ENCODE data around the gene PIGW. TPM values are rescaled to one million over a fixed set of nuclear protein-coding genes. Genes with fewer than 3 reads are reported as not detected.
A peak's percentile ranks its signal among the peaks of the same experiment; 100 is the strongest.

The PIGW gene
- total and polyA plus RNA-seq, 4 donors, result 6.2 to 15.4 (median 10.6) TPM

DNA sequence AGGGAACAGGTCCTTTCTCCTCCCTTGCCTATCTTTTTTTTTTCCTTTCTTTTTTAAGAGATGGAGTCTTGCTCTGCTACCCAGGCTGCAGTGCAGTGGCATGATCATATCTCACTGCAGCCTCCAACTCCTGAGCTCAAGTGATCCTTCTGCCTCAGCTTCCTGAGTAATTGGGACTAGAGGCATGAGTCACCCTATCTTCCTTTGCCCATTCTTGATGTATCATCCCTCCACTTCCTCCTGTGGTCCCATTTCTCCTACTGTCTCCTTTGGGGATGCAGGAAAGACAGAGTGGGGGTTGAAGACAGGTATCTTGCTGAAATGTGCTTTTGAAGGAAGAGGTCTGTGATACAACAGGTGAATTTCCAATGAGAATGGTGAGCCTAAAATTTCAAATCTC is 5.7 kb upstream of the PIGW start:
- Histone ChIP-seq H3K9ac (ENCODE audit: insufficient read depth in 1 of 2, low read length in 2 of 2) (no peak overlapping the region), H3K27ac (ENCODE audit: low read depth in 1 of 2, low read length in 1 of 2) (no peak overlapping the region), H3K27me3 (ENCODE audit: control insufficient read depth in 3 of 3, insufficient read depth in 3 of 3, low read length in 2 of 3) (no peaks in the 10 kb centered on the region), H3K36me3 (ENCODE audit: control insufficient read depth in 4 of 4, insufficient read depth in 4 of 4, low read length in 4 of 4) (peaks cover 12 to 33% (median 30%) of the 10 kb centered on the region in 4 donors), H3K9me3 (ENCODE audit: control insufficient read depth in 4 of 4, insufficient read depth in 3 of 4, low read length in 3 of 4) (no peaks in the 10 kb centered on the region), H3K4me1 (ENCODE audit: control insufficient read depth in 5 of 5, insufficient read depth in 5 of 5, low read length in 5 of 5) (peaks cover 0 to 5% (median 0%) of the 10 kb centered on the region in 5 donors), H3K4me3 (no peak overlapping the region)
- no peak for ATAC-seq (ENCODE audit: insufficient read depth, low FRiP score)
- no peak for DNase-seq
- TF ChIP-seq, protein P1, sequence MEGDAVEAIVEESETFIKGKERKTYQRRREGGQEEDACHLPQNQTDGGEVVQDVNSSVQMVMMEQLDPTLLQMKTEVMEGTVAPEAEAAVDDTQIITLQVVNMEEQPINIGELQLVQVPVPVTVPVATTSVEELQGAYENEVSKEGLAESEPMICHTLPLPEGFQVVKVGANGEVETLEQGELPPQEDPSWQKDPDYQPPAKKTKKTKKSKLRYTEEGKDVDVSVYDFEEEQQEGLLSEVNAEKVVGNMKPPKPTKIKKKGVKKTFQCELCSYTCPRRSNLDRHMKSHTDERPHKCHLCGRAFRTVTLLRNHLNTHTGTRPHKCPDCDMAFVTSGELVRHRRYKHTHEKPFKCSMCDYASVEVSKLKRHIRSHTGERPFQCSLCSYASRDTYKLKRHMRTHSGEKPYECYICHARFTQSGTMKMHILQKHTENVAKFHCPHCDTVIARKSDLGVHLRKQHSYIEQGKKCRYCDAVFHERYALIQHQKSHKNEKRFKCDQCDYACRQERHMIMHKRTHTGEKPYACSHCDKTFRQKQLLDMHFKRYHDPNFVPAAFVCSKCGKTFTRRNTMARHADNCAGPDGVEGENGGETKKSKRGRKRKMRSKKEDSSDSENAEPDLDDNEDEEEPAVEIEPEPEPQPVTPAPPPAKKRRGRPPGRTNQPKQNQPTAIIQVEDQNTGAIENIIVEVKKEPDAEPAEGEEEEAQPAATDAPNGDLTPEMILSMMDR (IDR thresholded peaks at IDR 0.05; ENCODE audit: control extremely low read depth, extremely low read depth), result no peak

DNA sequence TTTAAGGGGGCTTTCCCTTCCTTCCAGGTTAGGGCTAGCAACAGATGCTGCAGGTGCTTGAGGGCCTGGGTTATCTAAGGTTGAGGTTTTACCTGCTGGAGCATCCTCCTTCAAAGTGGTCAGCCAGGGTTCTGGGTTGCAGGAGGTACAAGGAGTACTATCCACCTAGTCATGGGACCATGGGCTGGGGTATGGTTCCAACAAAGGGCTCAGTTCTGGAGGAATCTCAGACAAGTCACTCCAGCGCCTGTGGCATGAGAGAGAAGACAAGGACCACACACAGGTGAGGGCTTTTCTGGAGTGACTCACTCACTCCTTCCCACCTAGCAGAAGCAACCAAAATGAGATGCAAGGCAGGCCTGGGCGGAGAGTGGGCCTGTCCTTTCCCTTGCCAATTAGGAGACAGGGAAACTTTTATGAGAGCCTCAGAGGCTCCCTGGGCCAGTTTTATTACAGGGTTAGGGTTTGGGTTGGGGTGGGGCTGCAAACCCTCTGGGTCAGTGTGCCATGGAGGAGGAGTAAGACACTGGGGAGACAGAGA is 2.3 kb upstream of the PIGW start:
- H3K9ac ChIP-seq (ENCODE audit: insufficient read depth in 1 of 2, low read length in 2 of 2), result no peak overlapping the region
- 96% methylated on average over 2 of the region's 2 CpGs for WGBS, 2 donors
- peaks cover 9 to 16% (median 13%) of the 10 kb centered on the region in 4 donors for H3K36me3 ChIP-seq (ENCODE audit: control insufficient read depth in 4 of 4, insufficient read depth in 4 of 4, low read length in 4 of 4)

DNA sequence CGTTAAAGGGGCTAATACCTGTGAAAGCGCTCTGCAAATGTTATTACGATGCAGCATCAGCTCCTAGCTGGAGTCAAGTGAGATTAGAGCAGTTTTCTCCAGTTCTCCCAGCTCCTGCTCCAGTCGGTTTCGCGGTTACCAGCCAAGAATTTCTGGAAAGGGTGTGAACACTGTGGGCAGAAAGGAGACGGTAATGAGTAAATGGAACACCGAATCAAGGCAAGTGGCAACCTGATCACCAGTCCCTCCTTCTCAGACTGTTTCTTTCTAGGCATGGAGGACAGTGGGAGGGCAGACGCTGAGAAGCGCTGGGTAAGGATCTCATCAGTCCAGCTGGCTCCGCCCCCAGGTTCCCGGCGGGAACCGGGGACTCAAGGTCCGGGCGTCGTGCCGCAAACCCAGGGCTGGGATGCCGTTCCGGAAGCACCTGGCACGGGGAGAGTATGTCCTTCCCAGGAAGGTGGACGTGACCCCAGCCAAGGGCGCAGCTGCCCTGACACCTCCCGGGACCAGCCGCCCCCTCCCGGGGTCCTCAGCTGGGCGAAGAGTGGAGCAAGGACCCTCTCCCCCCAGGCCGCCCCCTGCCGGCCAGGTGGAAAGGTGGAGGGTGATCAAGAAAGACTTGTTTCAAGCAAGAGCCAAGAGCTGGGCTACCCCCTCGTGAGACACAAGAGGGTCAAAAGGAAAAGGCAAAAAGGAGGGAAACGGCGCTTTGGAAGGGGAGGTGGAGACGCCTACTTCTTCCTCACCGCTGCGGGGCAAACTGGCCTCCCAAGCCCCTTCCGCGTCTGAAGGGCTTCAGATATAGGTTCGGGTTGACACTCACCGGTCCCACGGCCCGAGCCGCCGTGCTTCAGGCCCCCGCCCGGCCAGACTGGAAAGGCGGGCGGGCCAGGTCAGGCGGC is 600 bp upstream of the PIGW start:
- peaks cover 0 to 10% (median 3%) of the 10 kb centered on the region in 5 donors for H3K4me1 ChIP-seq (ENCODE audit: control insufficient read depth in 5 of 5, insufficient read depth in 5 of 5, low read length in 5 of 5)
- H3K9me3 ChIP-seq (ENCODE audit: control insufficient read depth in 4 of 4, insufficient read depth in 3 of 4, low read length in 3 of 4), result no peaks in the 10 kb centered on the region
- peak; percentile 53 to 66 (median 53) for DNase-seq
- no peaks in the 10 kb centered on the region for H3K27me3 ChIP-seq (ENCODE audit: control insufficient read depth in 3 of 3, insufficient read depth in 3 of 3, low read length in 2 of 3)
- TF ChIP-seq, protein P1 (IDR thresholded peaks at IDR 0.05; ENCODE audit: control extremely low read depth, extremely low read depth), result no peak
- H3K9ac ChIP-seq (ENCODE audit: insufficient read depth in 1 of 2, low read length in 2 of 2), result no peak overlapping the region
- peaks cover 6 to 10% (median 9%) of the 10 kb centered on the region in 4 donors for H3K36me3 ChIP-seq (ENCODE audit: control insufficient read depth in 4 of 4, insufficient read depth in 4 of 4, low read length in 4 of 4)
- peak; percentile 37 for ATAC-seq (ENCODE audit: insufficient read depth, low FRiP score)
- H3K27ac ChIP-seq (ENCODE audit: low read depth in 1 of 2, low read length in 1 of 2), result peak overlapping the region; percentile 92 to 98
- H3K4me3 ChIP-seq, result peak overlapping the region; percentile 60
- 7 to 10% methylated on average over 47 to 48 of the region's 48 CpGs for WGBS, 2 donors

More for the DNA sequence above, 2.3 kb upstream of the PIGW start:
- H3K4me3 ChIP-seq, result no peak overlapping the region
- peaks cover 0 to 10% (median 3%) of the 10 kb centered on the region in 5 donors for H3K4me1 ChIP-seq (ENCODE audit: control insufficient read depth in 5 of 5, insufficient read depth in 5 of 5, low read length in 5 of 5)
- TF ChIP-seq, protein P1 (IDR thresholded peaks at IDR 0.05; ENCODE audit: control extremely low read depth, extremely low read depth), result no peak
- ATAC-seq (ENCODE audit: insufficient read depth, low FRiP score), result no peak
- no peak for DNase-seq
- H3K27me3 ChIP-seq (ENCODE audit: control insufficient read depth in 3 of 3, insufficient read depth in 3 of 3, low read length in 2 of 3), result no peaks in the 10 kb centered on the region
- no peak overlapping the region for H3K27ac ChIP-seq (ENCODE audit: low read depth in 1 of 2, low read length in 1 of 2)
- H3K9me3 ChIP-seq (ENCODE audit: control insufficient read depth in 4 of 4, insufficient read depth in 3 of 4, low read length in 3 of 4), result no peaks in the 10 kb centered on the region
